HG03196 (cell line): ENCODE results near the gene WWOX.
"Not testable (repeated sequence)": the region's sequence is repeated elsewhere in the genome, so short reads cannot be mapped to it uniquely, and the experiment has no call there.

ENCODE experiments used
- ATAC-seq: cut with Tn5 transposase; IDR thresholded peaks from one replicate; pipeline ENCODE4 v1.9.1; 2021; ENCODE audit not compliant: unreplicated experiment

Gene WWOX

GRCh38 chr16:79204486-79204885 is 1105.0 kb downstream of the WWOX start:
- no peak for ATAC-seq

DNA sequence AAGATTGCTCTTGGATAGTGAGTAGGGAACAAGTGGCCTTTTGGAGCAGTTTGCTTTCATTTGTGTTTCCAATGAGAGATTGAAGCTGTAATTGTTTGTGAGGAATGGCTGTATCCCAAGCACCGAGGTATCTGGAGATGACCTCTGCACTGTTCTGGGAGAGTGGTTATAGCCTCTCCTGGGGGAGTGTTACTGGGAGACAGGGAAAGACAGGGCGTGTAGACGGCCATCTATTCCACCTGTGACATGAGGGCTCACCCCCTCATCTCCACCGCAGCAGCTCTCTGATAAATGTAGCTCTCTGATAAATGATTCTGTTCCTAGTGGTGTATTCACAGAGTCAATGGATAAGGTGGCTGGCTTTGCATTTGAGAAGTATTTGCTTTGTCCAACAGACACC is 1107.4 kb downstream of the WWOX start:
- ATAC-seq: no peak

- no peak for ATAC-seq
Observed at GRCh38 chr16:79209308-79209707, 1109.9 kb downstream of the WWOX start.

DNA sequence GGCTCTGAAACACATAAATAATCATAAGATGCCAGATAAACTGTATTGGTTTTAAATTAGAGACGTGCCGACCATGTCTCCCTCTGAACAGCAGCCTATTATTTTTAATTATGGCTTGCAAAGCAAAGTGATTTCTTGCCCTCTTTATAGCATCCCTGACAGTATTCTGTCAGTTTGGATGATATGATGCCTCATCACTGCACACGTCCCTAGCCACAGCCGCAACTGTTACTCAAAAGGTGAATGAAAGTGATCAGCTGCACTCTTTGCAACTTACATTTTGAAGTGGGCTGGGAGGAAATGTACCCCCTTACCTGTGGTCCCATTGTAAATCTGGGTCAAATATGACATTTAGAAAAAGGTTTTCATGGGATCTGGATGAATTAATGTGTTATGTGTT is 1111.2 kb downstream of the WWOX start:
- ATAC-seq: no peak

- ATAC-seq: no peak
Observed at GRCh38 chr16:79211586-79211985, 1112.1 kb downstream of the WWOX start.

DNA sequence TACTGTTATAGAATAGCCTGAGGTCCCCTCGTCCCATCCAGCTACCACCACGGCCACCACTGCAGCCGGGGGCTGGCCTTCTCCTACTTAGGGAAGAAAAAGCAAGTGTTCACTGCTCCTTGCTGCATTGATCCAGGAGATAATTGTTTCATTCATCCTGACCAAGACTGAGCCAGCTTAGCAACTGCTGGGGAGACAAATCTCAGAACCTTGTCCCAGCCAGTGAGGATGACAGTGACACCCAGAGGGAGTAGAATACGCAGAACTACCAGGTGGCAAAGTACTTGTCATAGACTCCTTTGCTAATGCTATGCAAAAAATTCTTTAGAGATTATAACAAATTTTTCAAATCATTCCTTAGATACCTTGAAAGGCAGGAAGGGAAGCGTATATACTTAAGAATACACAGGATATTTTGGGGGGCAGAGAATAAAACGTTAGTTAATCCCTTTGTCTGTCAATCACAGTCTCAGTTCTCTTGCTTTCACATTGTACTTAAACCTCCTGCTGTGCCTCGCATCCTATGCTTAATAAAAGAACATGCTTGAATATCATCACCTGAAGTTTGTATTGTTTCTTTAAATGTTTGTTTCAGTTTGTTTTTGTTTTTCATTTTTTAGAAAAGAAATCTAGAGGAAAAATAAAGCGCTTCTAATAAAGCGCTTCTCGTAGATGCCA is 1112.8 kb downstream of the WWOX start:
- no peak for ATAC-seq

DNA sequence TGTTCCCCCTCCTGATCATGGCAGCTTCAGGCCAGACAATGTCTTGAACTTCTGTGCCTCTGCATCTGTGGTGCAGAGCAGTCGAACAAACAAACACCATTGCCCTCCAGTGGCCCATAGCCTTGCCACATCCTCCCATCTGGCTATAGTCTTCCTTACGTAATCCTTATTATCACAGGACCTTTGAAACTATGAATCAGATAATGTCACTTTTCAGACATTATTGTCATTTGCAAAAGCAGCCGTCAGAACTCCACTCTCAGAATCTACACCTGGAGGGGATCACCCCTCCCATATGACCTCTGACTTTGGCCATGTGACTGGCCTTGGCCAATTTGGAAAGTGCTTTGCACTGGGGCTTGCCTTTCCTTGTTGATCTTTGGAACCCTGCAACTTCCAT is 1113.8 kb downstream of the WWOX start:
- ATAC-seq: no peak

DNA sequence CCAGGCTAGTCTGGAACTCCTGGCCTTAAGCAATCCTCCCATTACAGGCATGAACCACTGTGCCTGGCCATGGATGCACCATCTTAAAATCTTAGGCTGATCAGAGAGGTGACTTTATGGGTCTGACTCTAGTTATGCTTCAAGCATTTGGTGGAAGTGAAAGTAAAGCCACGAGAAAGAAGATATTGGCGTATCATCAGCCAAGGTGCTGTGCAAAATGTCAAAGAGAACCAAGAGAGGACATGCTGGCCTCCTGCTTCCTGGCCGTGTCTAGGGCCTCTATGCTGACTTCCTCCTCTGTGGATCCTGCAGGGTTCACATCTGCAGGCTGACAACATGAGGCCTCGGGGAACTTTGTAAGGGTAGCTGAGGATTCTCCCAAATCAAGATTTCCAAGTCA is 1115.8 kb downstream of the WWOX start:
- no peak for ATAC-seq

DNA sequence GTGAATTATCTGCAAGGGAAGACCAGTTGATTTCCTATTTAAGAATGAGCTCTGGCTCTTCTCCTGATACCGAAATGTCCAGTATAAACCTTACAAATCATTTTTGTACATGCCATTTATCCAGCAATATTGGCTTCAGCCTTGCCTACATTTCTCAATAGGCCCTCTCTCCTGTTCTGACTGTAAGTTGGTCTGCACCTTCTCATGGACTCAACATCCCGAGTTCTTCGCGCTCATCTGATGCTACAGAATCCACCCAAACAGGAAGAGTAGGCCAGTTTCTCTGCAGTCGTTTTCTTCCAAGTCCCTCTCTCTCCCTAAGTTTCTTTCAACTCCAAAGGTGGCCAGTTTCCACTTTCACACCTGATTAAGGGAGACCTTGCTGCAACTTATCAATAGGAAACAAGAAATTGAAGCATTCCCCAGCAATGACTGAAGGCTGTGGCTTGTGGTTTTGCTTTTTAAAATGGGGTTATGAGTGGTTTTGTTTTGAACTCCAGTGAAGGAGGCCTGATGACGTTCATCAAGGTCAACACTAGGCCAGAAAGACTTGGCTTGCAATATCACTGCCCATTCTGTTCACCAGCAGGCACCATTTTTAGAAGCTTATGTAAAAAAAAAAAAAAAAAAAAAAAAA is 1118.0 kb downstream of the WWOX start:
- no peak for ATAC-seq

DNA sequence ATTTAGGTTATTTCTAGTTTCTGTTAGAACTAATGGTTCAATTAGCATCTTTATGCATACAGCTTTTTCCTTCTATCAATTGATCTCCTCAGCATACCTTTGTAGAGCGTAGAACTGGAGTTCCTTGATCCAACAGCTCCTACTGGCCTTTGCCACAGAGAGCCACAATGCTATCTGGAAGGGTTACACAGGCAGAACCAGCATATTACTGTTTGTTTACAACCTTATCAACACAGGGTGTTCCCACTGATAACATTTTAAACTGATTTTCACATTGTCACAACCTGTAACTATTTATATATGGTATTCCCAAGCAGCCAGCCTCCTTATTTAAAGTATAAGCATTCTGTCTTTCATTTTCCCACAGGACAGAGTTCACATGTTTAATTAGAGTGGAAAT is 1118.9 kb downstream of the WWOX start:
- ATAC-seq: no peak

DNA sequence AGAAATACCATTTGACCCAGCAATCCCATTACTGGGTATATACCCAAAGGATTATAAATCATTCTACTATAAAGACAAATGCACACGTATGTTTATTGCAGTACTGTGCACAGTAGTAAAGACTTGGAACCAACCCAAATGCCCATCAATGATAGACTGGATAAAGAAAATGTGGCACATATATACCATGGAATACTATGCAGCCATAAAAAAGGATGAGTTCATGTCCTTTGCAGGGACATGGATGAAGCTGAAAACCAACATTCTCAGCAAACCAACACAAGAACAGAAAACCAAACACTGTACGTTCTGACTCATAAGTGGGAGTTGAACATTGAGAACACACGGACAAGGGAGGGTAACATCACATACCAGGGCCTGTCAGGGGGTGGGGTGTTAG is 1126.5 kb downstream of the WWOX start:
- ATAC-seq: not testable (repeated sequence)

DNA sequence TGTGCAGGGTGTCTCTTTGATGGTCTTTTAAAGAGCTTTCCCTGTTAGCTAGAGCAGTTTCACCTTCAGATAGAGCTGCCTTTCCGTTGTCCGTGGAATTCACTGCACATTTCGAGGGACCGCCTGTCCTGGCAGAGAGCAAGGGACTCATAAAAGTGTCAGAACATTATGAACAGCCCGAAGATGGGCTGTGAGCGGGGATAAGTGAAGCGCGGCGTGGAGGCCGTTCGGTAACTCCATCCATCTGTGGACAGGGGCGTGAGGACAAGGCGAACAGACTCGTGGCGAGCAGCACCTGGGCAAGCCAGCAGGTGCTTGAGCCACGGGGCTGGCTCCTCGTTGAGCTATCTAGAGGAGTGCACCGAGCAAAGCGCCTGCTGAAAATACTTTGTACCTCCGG is 1129.9 kb downstream of the WWOX start:
- ATAC-seq: no peak

GRCh38 chr16:79245700-79246099 is 1146.2 kb downstream of the WWOX start:
- not testable (repeated sequence) for ATAC-seq

DNA sequence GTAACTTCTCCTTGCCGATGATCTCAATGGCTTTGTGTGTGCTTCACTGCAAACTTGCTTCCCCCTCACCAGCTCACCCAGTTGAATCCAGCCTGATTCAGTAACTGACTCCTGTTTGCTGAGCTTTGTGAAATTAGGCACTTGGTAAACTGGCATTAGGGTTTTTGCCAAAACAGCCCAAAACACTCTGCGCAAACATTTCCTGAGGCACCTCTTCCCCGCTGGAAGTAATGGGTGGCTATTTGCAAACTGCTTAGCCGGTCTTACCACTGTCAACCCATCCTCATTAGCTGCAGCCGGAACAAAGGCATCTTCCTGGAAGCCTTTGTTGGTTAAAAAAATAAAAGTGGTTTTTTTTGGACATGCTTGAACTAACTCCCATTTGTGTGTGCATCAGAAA is 1147.9 kb downstream of the WWOX start:
- ATAC-seq: no peak

GRCh38 chr16:79248351-79248750 is 1148.9 kb downstream of the WWOX start:
- ATAC-seq: no peak

- ATAC-seq: no peak
Observed at GRCh38 chr16:79250502-79251098, 1151.1 kb downstream of the WWOX start.

DNA sequence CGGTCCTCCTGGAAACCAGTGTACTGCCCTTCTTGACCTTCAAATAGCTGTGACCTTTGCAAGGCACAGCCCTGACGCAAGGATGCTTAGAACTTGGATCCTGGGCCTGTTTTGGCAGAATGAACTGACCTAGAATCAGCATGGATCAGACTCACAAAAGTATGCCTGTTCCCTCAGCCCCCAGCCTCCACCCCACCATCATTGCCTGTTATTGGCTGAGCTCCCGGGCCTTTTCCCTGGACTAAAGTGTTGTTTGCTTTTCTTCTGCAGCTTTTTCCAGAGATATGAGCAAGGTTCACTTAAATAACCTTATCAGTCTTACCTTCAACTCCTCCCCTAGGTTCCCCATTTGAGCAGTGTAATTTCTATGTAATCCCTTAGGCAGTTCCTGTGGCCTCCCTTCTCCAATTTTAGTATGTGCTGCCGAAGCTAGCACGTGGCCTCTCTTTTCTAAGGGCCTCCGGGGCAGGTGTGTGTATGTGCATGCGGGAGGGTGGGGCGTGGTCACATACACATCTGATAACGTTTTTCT is 1153.7 kb downstream of the WWOX start:
- ATAC-seq: no peak

DNA sequence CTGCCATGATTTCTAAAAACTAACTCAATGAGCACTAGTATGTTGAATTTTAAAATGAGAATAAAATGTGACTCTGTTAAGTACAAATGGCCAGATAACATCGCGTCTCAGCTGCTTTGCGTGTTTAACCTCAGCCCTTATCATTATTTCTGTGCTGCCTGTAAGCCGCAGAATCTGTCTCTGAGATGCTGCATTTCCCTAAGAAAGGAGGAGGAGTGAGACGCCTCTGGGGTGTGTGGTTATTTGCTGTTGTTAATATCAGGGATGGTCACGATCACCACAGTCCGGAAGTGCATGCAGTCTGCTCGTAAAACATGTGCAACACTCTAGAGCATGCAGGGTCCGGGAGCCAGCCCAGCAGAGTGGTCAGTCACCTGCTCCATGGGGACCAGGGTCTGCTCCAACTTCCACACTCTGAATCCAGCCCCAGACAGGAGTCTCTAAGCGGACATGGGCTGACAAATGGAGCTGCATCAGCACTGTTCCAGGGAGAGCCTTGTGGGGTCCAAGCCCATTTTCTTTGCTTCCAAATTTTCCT is 1158.6 kb downstream of the WWOX start:
- no peak for ATAC-seq

GRCh38 chr16:79260890-79261289 is 1161.4 kb downstream of the WWOX start:
- not testable (repeated sequence) for ATAC-seq

DNA sequence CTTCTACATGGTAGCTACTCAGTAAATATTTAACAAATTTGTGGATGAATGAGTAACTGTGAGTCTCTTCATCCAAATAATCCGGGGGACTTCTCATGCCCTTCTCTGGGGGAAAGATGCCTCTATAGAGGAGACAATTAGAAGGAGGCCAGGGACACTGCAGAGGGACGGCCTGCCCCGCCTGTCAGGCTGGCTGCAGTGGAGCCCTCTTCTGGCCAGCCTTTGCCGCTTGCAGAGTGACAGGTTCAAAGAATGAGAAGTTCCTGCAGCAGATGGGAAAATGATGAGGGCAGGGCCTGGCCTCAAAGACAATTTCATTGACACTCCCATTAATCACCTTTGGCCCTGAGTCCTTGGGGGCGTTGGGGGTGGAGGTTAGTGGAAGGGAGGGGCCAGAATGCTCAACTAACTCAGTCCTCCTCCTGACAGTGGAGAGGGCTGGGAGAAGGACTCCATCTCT is 1162.1 kb downstream of the WWOX start:
- no peak for ATAC-seq

GRCh38 chr16:79261944-79262552 is 1162.6 kb downstream of the WWOX start:
- no peak for ATAC-seq
